HCEC 1CT (cell line): Measurements from ENCODE around the gene OR51V1.
"Not testable (repeated sequence)": the region's sequence is repeated elsewhere in the genome, so short reads cannot be mapped to it uniquely, and the experiment has no call there.

Source experiments
- DNase-seq: peaks from one replicate; pipeline ENCODE4 v3.0.0-alpha.2; 2017

OR51V1 gene

GRCh38 chr11:5160217-5160616, 40.3 kb downstream of the OR51V1 start:
- not testable (repeated sequence) for DNase-seq

DNA sequence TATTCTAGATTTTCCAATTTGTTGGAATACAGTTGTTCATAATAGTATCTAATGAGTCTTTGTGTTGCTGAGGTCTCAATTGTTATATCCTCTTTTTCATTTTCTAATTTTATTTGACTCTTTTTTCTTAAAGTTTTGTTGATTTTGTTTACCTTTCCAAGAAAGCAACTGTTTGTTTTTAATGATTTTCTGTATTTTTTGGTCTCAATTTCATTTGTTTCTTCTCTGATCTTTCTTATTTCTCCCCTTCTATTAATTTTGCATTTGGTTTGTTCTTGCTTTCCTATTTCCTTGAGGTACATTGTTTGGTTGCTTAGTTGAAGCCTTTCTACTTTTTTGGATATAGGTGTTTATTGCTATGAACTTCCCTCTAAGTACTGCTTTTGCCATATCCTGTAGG, 40.7 kb downstream of the OR51V1 start:
- no peak for DNase-seq

- DNase-seq, result no peak
These were observed 45.8 kb downstream of the OR51V1 start, which contains the start of gene OR52A1 for GRCh38 chr11:5154657-5155056. TSS of gene OR52A1 (minus strand) at chr11:5154757. CDS start at chr11:5152369, 2,388 bp downstream.

GRCh38 chr11:5153574-5154431, 46.7 kb downstream of the OR51V1 start:
- no peak for DNase-seq

DNA sequence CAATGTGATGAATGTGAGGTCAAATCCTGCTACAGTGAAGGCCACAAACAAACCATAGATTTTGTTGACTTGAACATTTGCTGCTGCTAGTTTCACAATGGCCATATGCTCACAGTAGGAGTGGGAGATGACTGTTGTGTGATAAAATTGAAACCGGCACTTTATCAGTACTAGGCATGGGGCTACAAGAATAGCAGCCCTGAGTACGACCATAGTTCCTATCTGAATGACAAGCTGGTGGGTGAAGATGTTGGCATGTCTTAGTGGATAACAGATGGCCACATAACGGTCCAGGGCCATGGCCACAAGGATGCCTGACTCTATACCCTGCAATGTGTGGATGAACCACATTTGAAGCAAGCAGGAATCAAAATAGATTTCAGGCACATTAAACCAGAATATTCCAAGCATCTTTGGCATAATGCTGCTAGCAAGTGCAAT, 48.7 kb downstream of the OR51V1 start:
- DNase-seq, result no peak
